PC-9 (cell line): Measurements from ENCODE around the gene HBA2.

Experiments
- EZH2 ChIP-seq: fragments of 200-600 bp; sonication (generic); IDR thresholded peaks from 2 replicates; pipeline ENCODE4 v1.8.0; 2017; ENCODE audit warnings: antibody characterized with exemption, low read depth
- TF ChIP-seq, protein P1 (sequence below): fragments of 200-600 bp; sonication (generic); conservative IDR thresholded peaks from 2 replicates; pipeline ENCODE4 v1.6.1; 2017; ENCODE audit warnings: mixed run types, antibody characterized with exemption, mild to moderate bottlenecking, moderate library complexity

DNA sequence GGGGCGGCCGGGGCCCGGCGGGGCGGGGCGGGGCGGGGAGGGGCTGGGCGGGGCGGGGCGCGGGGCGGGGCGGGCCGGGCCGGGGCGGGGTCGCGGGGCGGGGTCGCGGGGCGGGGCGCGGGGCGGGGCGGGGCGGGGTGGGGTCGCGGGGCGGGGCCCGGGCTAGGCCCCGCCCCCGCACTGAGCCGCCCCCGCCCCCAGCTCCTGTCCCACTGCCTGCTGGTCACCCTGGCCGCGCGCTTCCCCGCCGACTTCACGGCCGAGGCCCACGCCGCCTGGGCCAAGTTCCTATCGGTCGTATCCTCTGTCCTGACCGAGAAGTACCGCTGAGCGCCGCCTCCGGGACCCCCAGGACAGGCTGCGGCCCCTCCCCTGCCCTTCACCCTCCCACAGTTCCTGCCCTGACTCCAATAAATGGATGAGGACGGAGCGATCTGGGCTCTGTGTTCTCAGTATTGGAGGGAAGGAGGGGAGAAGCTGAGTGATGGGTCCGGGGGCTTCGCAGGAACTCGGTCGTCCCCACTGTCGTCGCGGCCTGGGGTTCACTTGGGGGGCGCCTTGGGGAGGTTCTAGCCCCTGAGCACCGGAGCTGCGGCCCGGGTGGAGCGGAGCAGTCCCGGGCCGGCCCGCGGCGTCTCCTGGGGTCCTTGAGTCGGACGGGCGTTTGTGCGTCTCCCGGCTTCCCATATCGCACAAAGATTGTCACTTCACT lies 7.7 kb upstream of the HBA2 start:
- TF ChIP-seq, protein P1, sequence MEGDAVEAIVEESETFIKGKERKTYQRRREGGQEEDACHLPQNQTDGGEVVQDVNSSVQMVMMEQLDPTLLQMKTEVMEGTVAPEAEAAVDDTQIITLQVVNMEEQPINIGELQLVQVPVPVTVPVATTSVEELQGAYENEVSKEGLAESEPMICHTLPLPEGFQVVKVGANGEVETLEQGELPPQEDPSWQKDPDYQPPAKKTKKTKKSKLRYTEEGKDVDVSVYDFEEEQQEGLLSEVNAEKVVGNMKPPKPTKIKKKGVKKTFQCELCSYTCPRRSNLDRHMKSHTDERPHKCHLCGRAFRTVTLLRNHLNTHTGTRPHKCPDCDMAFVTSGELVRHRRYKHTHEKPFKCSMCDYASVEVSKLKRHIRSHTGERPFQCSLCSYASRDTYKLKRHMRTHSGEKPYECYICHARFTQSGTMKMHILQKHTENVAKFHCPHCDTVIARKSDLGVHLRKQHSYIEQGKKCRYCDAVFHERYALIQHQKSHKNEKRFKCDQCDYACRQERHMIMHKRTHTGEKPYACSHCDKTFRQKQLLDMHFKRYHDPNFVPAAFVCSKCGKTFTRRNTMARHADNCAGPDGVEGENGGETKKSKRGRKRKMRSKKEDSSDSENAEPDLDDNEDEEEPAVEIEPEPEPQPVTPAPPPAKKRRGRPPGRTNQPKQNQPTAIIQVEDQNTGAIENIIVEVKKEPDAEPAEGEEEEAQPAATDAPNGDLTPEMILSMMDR, result no peak
- no peak for TF ChIP-seq EZH2
